HepG2 (cell line): ENCODE data around the gene CROCC. TPM values are rescaled to one million over a fixed set of nuclear protein-coding genes. Genes with fewer than 3 reads are reported as not detected.

Source experiments
- AHDC1 ChIP-seq: sonication (generic); formaldehyde crosslinking; IDR thresholded peaks from 2 replicates; pipeline ENCODE4 v1.5.1; 2020; ENCODE audit warnings: mild to moderate bottlenecking, missing genetic modification reagents, borderline replicate concordance
- ARNT2 ChIP-seq: sonication (generic); formaldehyde crosslinking; IDR thresholded peaks from 2 replicates; pipeline ENCODE4 v1.8.0; 2022; ENCODE audit warnings: mild to moderate bottlenecking, low read depth, missing genetic modification reagents, moderate library complexity
- ATF7-NPFF ChIP-seq: sonication (generic); formaldehyde crosslinking; IDR thresholded peaks from 2 replicates; pipeline ENCODE4 v1.8.1; 2023; ENCODE audit warnings: mild to moderate bottlenecking, low read depth, missing genetic modification reagents, moderate library complexity
- BRCA1 ChIP-seq: sonication (generic); formaldehyde crosslinking; IDR thresholded peaks from 2 replicates; pipeline ENCODE4 v1.4.0; 2020; ENCODE audit warnings: missing genetic modification reagents
- CERS6 ChIP-seq: sonication (generic); formaldehyde crosslinking; IDR thresholded peaks from 2 replicates; pipeline ENCODE4 v1.5.0; 2020; ENCODE audit warnings: missing genetic modification reagents
- GABPA ChIP-seq, 2 experiments: IDR thresholded peaks; 2 replicates each; pipeline ENCODE4 v1.6.1; 2011 to 2016; ENCODE audit warnings: low read depth in 2 of 2, low read length in 1 of 2, missing biosample characterization in 1 of 2, missing genetic modification characterization in 1 of 2
- IKZF4 ChIP-seq: sonication (generic); formaldehyde crosslinking; IDR thresholded peaks from 2 replicates; pipeline ENCODE4 v1.5.1; 2020; ENCODE audit warnings: borderline replicate concordance, mild to moderate bottlenecking, low read depth, missing genetic modification reagents; ENCODE audit errors: not compliant biosample characterization
- KLF15 ChIP-seq: sonication (generic); formaldehyde crosslinking; IDR thresholded peaks from 2 replicates; pipeline ENCODE4 v1.8.1; 2023; ENCODE audit warnings: borderline replicate concordance, mild to moderate bottlenecking, inconsistent platforms, missing genetic modification reagents, mixed read lengths
- KLF16 ChIP-seq, 2 experiments: sonication (generic) in 1 of 2; formaldehyde crosslinking in 1 of 2; IDR thresholded peaks; 2 replicates each; pipeline versions ENCODE4 v1.6.1 to v1.8.0; 2016 to 2023; ENCODE audit warnings: missing genetic modification reagents in 2 of 2, missing compliant biosample characterization in 1 of 2
- POLR2G ChIP-seq: fragments of 200-400 bp; formaldehyde crosslinking; IDR thresholded peaks from 2 replicates; pipeline ENCODE4 v1.6.1; 2018; ENCODE audit warnings: mild to moderate bottlenecking, low read depth, low read length, moderate library complexity
- SMARCC2 ChIP-seq: fragments of 450-650 bp; IDR thresholded peaks from 2 replicates; pipeline ENCODE4 v1.6.1; 2017; ENCODE audit warnings: antibody characterized with exemption, mild to moderate bottlenecking
- SPEN ChIP-seq: sonication (generic); formaldehyde crosslinking; IDR thresholded peaks from 2 replicates; pipeline ENCODE4 v1.5.1; 2020; ENCODE audit warnings: low read depth, mild to moderate bottlenecking, missing genetic modification reagents
- THAP11 ChIP-seq: IDR thresholded peaks from 2 replicates; pipeline ENCODE4 v1.6.1; 2016; ENCODE audit warnings: missing biosample characterization, missing genetic modification reagents
- YY1 ChIP-seq: IDR thresholded peaks from 2 replicates; pipeline ENCODE4 v1.6.1; 2011; ENCODE audit warnings: low read length, low read depth, moderate library complexity, mild to moderate bottlenecking; ENCODE audit not compliant: insufficient read depth, insufficient replicate concordance
- ZC3H13 ChIP-seq: sonication (generic); formaldehyde crosslinking; IDR thresholded peaks from 2 replicates; pipeline ENCODE4 v1.8.1; 2023; ENCODE audit warnings: mild to moderate bottlenecking, missing genetic modification reagents, moderate library complexity
- ZFY ChIP-seq: sonication (generic); formaldehyde crosslinking; IDR thresholded peaks from 2 replicates; pipeline ENCODE4 v1.4.0; 2020; ENCODE audit warnings: missing genetic modification reagents
- ZNF230 ChIP-seq: sonication (generic); formaldehyde crosslinking; IDR thresholded peaks from 2 replicates; pipeline ENCODE4 v1.4.0; 2020; ENCODE audit warnings: mild to moderate bottlenecking, missing genetic modification reagents
- ZNF232 ChIP-seq: sonication (generic); formaldehyde crosslinking; IDR thresholded peaks from 2 replicates; pipeline ENCODE4 v1.4.0; 2020; ENCODE audit warnings: missing genetic modification reagents, borderline replicate concordance
- ZNF577 ChIP-seq: sonication (generic); formaldehyde crosslinking; IDR thresholded peaks from 2 replicates; pipeline ENCODE4 v1.4.0; 2020; ENCODE audit warnings: mild to moderate bottlenecking, low read depth, missing genetic modification reagents, borderline replicate concordance
- ZNF672 ChIP-seq: sonication (generic); formaldehyde crosslinking; IDR thresholded peaks from 2 replicates; pipeline ENCODE4 v1.8.1; 2022; ENCODE audit warnings: missing genetic modification reagents
- ZNF768 ChIP-seq: sonication (generic); formaldehyde crosslinking; IDR thresholded peaks from 2 replicates; pipeline ENCODE4 v1.4.0; 2020; ENCODE audit warnings: missing genetic modification reagents
- polyA plus RNA-seq, 8 experiments: library from polyadenylated mRNA; depleted of rRNA in 3 of 8; stranded (reverse) in 7 of 8; unstranded in 1 of 8; fragments of >200 nt; fragmentation: Illumina TruSeq in 4 of 8; extraction: Trizol in 4 of 8; gene quantifications; 2 replicates each; pipeline versions ENCODE4 v1.2.1 to v1.2.3, GENCODE V29; 2011 to 2016; ENCODE audit warnings: low read depth in 4 of 8, missing spikeins in 1 of 8, mixed read lengths in 1 of 8; ENCODE audit not compliant: insufficient read depth in 1 of 8
- total RNA-seq, 5 experiments: library from RNA; depleted of rRNA; stranded (reverse); fragments of >200 nt; fragmentation: Illumina TruSeq; extraction: Trizol; gene quantifications; 2 replicates each; pipeline ENCODE4 v1.2.3, GENCODE V29; 2016; ENCODE audit warnings: low read depth in 1 of 5
- TF ChIP-seq, protein P1 (sequence below): sonication (generic); formaldehyde crosslinking; IDR thresholded peaks from 2 replicates; pipeline ENCODE4 v1.8.0; 2022; ENCODE audit warnings: mild to moderate bottlenecking, missing genetic modification reagents

Gene CROCC
- total and polyA plus RNA-seq, 2 of the 13 experiments (the other 11 are each of a cell fraction or from before 2014, with no cell fraction given) = 7.8 to 15.5 TPM

- no peak for TF ChIP-seq CERS6 (CRISPR knock-in tag)
- peak; percentile 38 for TF ChIP-seq YY1
- TF ChIP-seq SMARCC2 = no peak
- TF ChIP-seq IKZF4 (CRISPR knock-in tag) = no peak
- TF ChIP-seq THAP11 (CRISPR knock-in tag) = peak; percentile 48; the same call in 1 of the 2 replicates
- peak in 1 of 2 experiments; percentile 17; a peak in 1 of 4 replicates for TF ChIP-seq KLF16 (CRISPR knock-in tag; IDR thresholded peaks at IDR 0.05)
- TF ChIP-seq ATF7-NPFF (CRISPR knock-in tag) = no peak
- TF ChIP-seq BRCA1 = no peak
- peak; percentile 43 for TF ChIP-seq GABPA (IDR thresholded peaks at IDR 0.05; ENCODE audit: low read depth, low read length)
- peak; percentile 58 for TF ChIP-seq GABPA (CRISPR knock-in tag; IDR thresholded peaks at IDR 0.05; ENCODE audit: low read depth)
- TF ChIP-seq ZNF672 (CRISPR knock-in tag) = no peak
- no peak for TF ChIP-seq ZC3H13 (CRISPR knock-in tag)
- TF ChIP-seq ZNF230 (CRISPR knock-in tag) = no peak
- 0 out of 2 replicates have a peak, but pooled peaks have one; percentile 27 for TF ChIP-seq ARNT2 (CRISPR knock-in tag)
- TF ChIP-seq AHDC1 (CRISPR knock-in tag) = 0 out of 2 replicates have a peak, but pooled peaks have one; percentile 21
- no peak for TF ChIP-seq ZNF768
- TF ChIP-seq KLF15 = no peak
- no peak for TF ChIP-seq ZNF577 (CRISPR knock-in tag)
- TF ChIP-seq, protein P1, sequence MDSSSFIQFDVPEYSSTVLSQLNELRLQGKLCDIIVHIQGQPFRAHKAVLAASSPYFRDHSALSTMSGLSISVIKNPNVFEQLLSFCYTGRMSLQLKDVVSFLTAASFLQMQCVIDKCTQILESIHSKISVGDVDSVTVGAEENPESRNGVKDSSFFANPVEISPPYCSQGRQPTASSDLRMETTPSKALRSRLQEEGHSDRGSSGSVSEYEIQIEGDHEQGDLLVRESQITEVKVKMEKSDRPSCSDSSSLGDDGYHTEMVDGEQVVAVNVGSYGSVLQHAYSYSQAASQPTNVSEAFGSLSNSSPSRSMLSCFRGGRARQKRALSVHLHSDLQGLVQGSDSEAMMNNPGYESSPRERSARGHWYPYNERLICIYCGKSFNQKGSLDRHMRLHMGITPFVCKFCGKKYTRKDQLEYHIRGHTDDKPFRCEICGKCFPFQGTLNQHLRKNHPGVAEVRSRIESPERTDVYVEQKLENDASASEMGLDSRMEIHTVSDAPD (CRISPR knock-in tag) = no peak
- TF ChIP-seq ZNF232 (CRISPR knock-in tag) = no peak
- 0 out of 2 replicates have a peak, but pooled peaks have one; percentile 37 for TF ChIP-seq POLR2G
- peak; percentile 88 for TF ChIP-seq ZFY (CRISPR knock-in tag)
- TF ChIP-seq SPEN (CRISPR knock-in tag) = peak; percentile 42; the same call in 1 of the 2 replicates
Observed at GRCh38 chr1:16960560-16961296, 39.0 kb downstream of the CROCC start (continued).
